Fibroblast of lung (primary cell): Measurements from ENCODE around the gene TBC1D9.

Experiments used
- CTCF ChIP-seq, 2 donors: IDR thresholded peaks in 1 of 2; conservative IDR thresholded peaks in 1 of 2; 1 replicate in 1 of 2; 2 replicates in 1 of 2; pipeline ENCODE4 v1.5.1; 2011 to 2012; ENCODE audit warnings: low read length in 2 of 2, control low read depth in 1 of 2, inconsistent platforms in 1 of 2, low read depth in 1 of 2, mild to moderate bottlenecking in 1 of 2
- EZH2 ChIP-seq: IDR thresholded peaks from 2 replicates; pipeline ENCODE4 v1.5.1; 2012; ENCODE audit warnings: low read length, control low read depth, mild to moderate bottlenecking; ENCODE audit errors: missing control alignments

DNA sequence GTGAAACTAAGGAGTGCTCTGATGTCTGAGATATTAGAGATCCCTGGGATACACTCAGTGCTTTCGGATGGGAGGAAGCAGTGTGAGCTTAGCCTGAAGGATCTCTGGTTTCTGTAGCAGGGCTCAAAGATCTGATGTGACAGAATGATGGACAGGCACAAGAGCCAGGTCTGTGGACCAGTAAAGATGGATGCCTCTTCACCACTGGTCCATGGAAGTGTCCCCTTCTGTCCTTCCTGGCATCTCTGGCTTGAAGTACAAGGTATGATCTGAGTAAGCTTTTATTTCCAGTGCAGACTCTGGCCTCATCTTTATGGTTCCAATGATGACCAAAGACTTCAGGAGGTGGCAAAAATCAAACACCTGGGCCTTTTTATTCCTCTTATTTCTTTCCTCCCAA is 88.1 kb downstream of the TBC1D9 start:
- TF ChIP-seq CTCF (conservative IDR thresholded peaks at IDR 0.05 in 1 of 2, IDR thresholded peaks at IDR 0.05 in 1 of 2; ENCODE audit: low read depth in 1 of 2, low read length in 2 of 2) (no peak), EZH2 (no peak)
